Measurements from ENCODE around the gene QRICH2. TPM values are rescaled to one million over a fixed set of nuclear protein-coding genes. Genes with fewer than 3 reads are reported as not detected.

Gene QRICH2
- total RNA-seq, 4 donors from 2014 or later = 1.6 to 2.6 (median 2.0) TPM

- intact Hi-C loops (cut with DNase I; ENCODE audit: low total_unique reads) (loop anchor here (5.0 kb wide), 1 partner anchor 156 kb away; no protein-coding TSS in a partner anchor), in situ Hi-C loops (cut with MboI; ENCODE audit: low pct_ligation_motif_present in 1 of 4, low pct_unique_long_range_greater_than_20kb in 1 of 4, low sequenced_read_pairs in 3 of 4) (loop anchor here in 3 of 4 donors (25.0 kb wide), 2 partner anchors 91 to 266 kb away; partner anchors contain the start of gene CDK3 (in 2 of the 3))
- H3K27me3 ChIP-seq = no peaks in the 10 kb centered on the region
- peaks cover 0 to 8% (median 4%) of the 10 kb centered on the region in 4 donors for H3K4me1 ChIP-seq
- no peaks in the 10 kb centered on the region for H3K36me3 ChIP-seq
- H3K9me3 ChIP-seq = no peaks in the 10 kb centered on the region
- H3K4me3 ChIP-seq = no peak overlapping the region
- H3K27ac ChIP-seq = no peak overlapping the region
- DNase-seq = no peak
- TF ChIP-seq POLR2AphosphoS5 (IDR thresholded peaks at IDR 0.05) (no peak), EP300 (IDR thresholded peaks at IDR 0.05; ENCODE audit: low read depth) (no peak), POLR2A (IDR thresholded peaks at IDR 0.05) (no peak)
- TF ChIP-seq, protein P1, sequence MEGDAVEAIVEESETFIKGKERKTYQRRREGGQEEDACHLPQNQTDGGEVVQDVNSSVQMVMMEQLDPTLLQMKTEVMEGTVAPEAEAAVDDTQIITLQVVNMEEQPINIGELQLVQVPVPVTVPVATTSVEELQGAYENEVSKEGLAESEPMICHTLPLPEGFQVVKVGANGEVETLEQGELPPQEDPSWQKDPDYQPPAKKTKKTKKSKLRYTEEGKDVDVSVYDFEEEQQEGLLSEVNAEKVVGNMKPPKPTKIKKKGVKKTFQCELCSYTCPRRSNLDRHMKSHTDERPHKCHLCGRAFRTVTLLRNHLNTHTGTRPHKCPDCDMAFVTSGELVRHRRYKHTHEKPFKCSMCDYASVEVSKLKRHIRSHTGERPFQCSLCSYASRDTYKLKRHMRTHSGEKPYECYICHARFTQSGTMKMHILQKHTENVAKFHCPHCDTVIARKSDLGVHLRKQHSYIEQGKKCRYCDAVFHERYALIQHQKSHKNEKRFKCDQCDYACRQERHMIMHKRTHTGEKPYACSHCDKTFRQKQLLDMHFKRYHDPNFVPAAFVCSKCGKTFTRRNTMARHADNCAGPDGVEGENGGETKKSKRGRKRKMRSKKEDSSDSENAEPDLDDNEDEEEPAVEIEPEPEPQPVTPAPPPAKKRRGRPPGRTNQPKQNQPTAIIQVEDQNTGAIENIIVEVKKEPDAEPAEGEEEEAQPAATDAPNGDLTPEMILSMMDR (IDR thresholded peaks at IDR 0.05) = no peak
- 87% methylated on average over 19 of the region's 19 CpGs; no CpG with 5 or more reads in 1 of the 2 donors for WGBS, 2 donors (ENCODE audit: low coverage in 1 of 2)
Observed at GRCh38 chr17:76278268-76278908, 29.7 kb downstream of the QRICH2 start.

GRCh38 chr17:76277300-76278267 lies 30.5 kb downstream of the QRICH2 start:
- Histone ChIP-seq H3K4me1 (peaks cover 2 to 12% (median 6%) of the 10 kb centered on the region in 4 donors), H3K27me3 (no peaks in the 10 kb centered on the region), H3K9me3 (no peaks in the 10 kb centered on the region), H3K4me3 (no peak overlapping the region), H3K27ac (no peak overlapping the region), H3K36me3 (no peaks in the 10 kb centered on the region)
- WGBS, 2 donors (ENCODE audit: low coverage in 1 of 2) = 93% methylated on average over 30 of the region's 31 CpGs; no CpG with 5 or more reads in 1 of the 2 donors
- intact Hi-C loops (cut with DNase I; ENCODE audit: low total_unique reads) (loop anchor here (5.0 kb wide), 1 partner anchor 155 kb away; no protein-coding TSS in a partner anchor), in situ Hi-C loops (cut with MboI; ENCODE audit: low pct_ligation_motif_present in 1 of 4, low pct_unique_long_range_greater_than_20kb in 1 of 4, low sequenced_read_pairs in 3 of 4) (loop anchor here in 3 of 4 donors (25.0 kb wide), 2 partner anchors 90 to 265 kb away; partner anchors contain the start of gene CDK3 (in 2 of the 3))
- no peak for TF ChIP-seq POLR2AphosphoS5 (IDR thresholded peaks at IDR 0.05)
- TF ChIP-seq, protein P1 (IDR thresholded peaks at IDR 0.05) = no peak
- TF ChIP-seq POLR2A (IDR thresholded peaks at IDR 0.05) = no peak
- TF ChIP-seq EP300 (IDR thresholded peaks at IDR 0.05; ENCODE audit: low read depth) = no peak
- DNase-seq = no peak

GRCh38 chr17:76276461-76277299 lies 31.4 kb downstream of the QRICH2 start:
- intact Hi-C loops (cut with DNase I; ENCODE audit: low total_unique reads) (loop anchor here (5.0 kb wide), 1 partner anchor 154 kb away; no protein-coding TSS in a partner anchor), in situ Hi-C loops (cut with MboI; ENCODE audit: low pct_ligation_motif_present in 1 of 4, low pct_unique_long_range_greater_than_20kb in 1 of 4, low sequenced_read_pairs in 3 of 4) (loop anchor here in 3 of 4 donors (25.0 kb wide), 2 partner anchors 89 to 264 kb away; partner anchors contain the start of gene CDK3 (in 2 of the 3))

More at GRCh38 chr17:76276461-76277299, 31.4 kb downstream of the QRICH2 start:
- Histone ChIP-seq H3K9me3 (no peaks in the 10 kb centered on the region), H3K27ac (no peak overlapping the region), H3K4me1 (peaks cover 11 to 21% (median 15%) of the 10 kb centered on the region in 4 donors), H3K36me3 (no peaks in the 10 kb centered on the region), H3K27me3 (no peaks in the 10 kb centered on the region), H3K4me3 (no peak overlapping the region)
- 91% methylated on average over 19 of the region's 19 CpGs; no CpG with 5 or more reads in 1 of the 2 donors for WGBS, 2 donors (ENCODE audit: low coverage in 1 of 2)
- DNase-seq = no peak
- no peak for TF ChIP-seq POLR2A (IDR thresholded peaks at IDR 0.05)
- TF ChIP-seq, protein P1 (IDR thresholded peaks at IDR 0.05) = no peak
- TF ChIP-seq POLR2AphosphoS5 (IDR thresholded peaks at IDR 0.05) = no peak
- no peak for TF ChIP-seq EP300 (IDR thresholded peaks at IDR 0.05; ENCODE audit: low read depth)
